Retinal pigment epithelial cell (primary cell): ENCODE measurements around the gene MARF1.
"Not testable (repeated sequence)": the region's sequence is repeated elsewhere in the genome, so short reads cannot be mapped to it uniquely, and the experiment has no call there.

Experiments
- DNase-seq: peaks from one replicate; pipeline ENCODE4 v3.0.0-alpha.2; 2010; ENCODE audit warnings: low read depth
- H3K4me3 ChIP-seq: 2 replicates; pipeline ENCODE4 v1.5.1; 2011; ENCODE audit warnings: mild to moderate bottlenecking, low read length, control low read depth, moderate library complexity
- CTCF ChIP-seq: conservative IDR thresholded peaks from 2 replicates; pipeline ENCODE4 v1.5.1; 2011; ENCODE audit warnings: low read depth, low read length, control low read depth, inconsistent platforms

The MARF1 gene

GRCh38 chr16:15608398-15609285 is 34.3 kb downstream of the MARF1 start:
- TF ChIP-seq CTCF = no peak
- no peak overlapping the region for H3K4me3 ChIP-seq
- no peak for DNase-seq

- H3K4me3 ChIP-seq = no peak overlapping the region
- DNase-seq = no peak
- TF ChIP-seq CTCF = no peak
Observed at GRCh38 chr16:15607700-15608396, 35.1 kb downstream of the MARF1 start.

- not testable (repeated sequence) for DNase-seq, H3K4me3 ChIP-seq
Observed at GRCh38 chr16:15607221-15607699, 35.7 kb downstream of the MARF1 start.

GRCh38 chr16:15606518-15607220 is 36.3 kb downstream of the MARF1 start:
- no peak for DNase-seq
- TF ChIP-seq CTCF = no peak
- no peak overlapping the region for H3K4me3 ChIP-seq

GRCh38 chr16:15605839-15606517 is 37.0 kb downstream of the MARF1 start:
- no peak overlapping the region for H3K4me3 ChIP-seq
- TF ChIP-seq CTCF = no peak
- DNase-seq = no peak

- TF ChIP-seq CTCF = no peak
- H3K4me3 ChIP-seq = no peak overlapping the region
- no peak for DNase-seq
Observed at GRCh38 chr16:15604460-15605440, 38.2 kb downstream of the MARF1 start.
